A673 (cell line): Measurements from ENCODE around the gene ME1.

Experiments used
- CTCF ChIP-seq: fragments of 300-800, 200-600 bp; sonication (generic); conservative IDR thresholded peaks from 2 replicates; pipeline ENCODE4 v1.5.1; 2017; ENCODE audit warnings: low read depth, mild to moderate bottlenecking, antibody characterized with exemption, low read length, moderate library complexity, mixed read lengths
- EZH2 ChIP-seq: fragments of 200-600 bp; sonication (generic); IDR thresholded peaks from 2 replicates; pipeline ENCODE4 v1.6.1; 2017; ENCODE audit warnings: borderline replicate concordance, low read depth, mild to moderate bottlenecking, mixed read lengths, antibody characterized with exemption, low read length; ENCODE audit not compliant: poor library complexity, severe bottlenecking

GRCh38 chr6:83333500-83333899, 97.4 kb downstream of the ME1 start:
- TF ChIP-seq CTCF (no peak), EZH2 (no peak)
